HG03097 (cell line): ENCODE results near the gene SUN5.

Experiments used
- ATAC-seq: cut with Tn5 transposase; IDR thresholded peaks from one replicate; pipeline ENCODE4 v1.9.1; 2021; ENCODE audit not compliant: unreplicated experiment, low FRiP score

The SUN5 gene

GRCh38 chr20:33026779-33027759 is 22.8 kb upstream of the SUN5 start:
- no peak for ATAC-seq

- no peak for ATAC-seq
Observed at GRCh38 chr20:33026072-33026778, 22.0 kb upstream of the SUN5 start.

- no peak for ATAC-seq
Observed at GRCh38 chr20:33025318-33025876, 21.2 kb upstream of the SUN5 start.

- no peak for ATAC-seq
Observed at GRCh38 chr20:33024609-33025317, 20.5 kb upstream of the SUN5 start.

- no peak for ATAC-seq
Observed at GRCh38 chr20:33024243-33024560, 20.0 kb upstream of the SUN5 start.

- ATAC-seq: no peak
Observed at GRCh38 chr20:33023439-33024242, 19.4 kb upstream of the SUN5 start.

DNA sequence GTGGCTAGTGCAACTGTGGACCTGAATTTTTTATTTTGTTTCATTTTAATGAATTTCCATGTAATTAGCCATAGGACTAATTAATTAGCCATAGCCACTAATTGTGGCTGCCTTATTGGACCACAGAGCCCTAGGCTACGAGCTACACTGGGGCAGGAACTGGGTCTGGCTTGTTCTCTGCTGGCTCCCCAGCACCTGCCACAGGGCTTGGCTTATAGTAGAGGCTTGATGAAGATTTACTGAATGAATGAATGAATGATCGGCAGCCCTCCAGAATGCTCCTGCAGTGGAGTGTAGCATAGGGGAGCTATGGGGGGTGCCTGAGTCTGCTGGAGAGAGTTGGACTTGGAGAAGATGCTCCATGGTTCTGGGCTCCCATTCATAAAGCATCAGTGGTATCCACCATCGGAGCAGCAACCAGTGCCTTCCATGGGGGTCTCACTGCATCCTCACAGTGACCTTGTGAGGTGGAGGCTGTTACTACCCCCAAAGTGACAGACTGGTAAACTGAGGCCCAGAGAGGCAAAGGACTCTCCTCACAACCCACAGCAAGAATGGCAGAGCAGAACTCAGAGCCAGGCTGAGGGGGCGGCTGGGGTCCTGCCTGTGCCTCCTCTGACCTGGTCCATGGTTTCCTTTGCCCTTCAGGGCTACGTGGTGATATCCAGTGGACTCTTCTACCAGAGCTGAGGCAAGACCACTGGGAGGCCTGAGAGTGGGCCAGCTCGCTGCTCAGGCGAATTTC is 18.6 kb upstream of the SUN5 start:
- ATAC-seq: no peak

DNA sequence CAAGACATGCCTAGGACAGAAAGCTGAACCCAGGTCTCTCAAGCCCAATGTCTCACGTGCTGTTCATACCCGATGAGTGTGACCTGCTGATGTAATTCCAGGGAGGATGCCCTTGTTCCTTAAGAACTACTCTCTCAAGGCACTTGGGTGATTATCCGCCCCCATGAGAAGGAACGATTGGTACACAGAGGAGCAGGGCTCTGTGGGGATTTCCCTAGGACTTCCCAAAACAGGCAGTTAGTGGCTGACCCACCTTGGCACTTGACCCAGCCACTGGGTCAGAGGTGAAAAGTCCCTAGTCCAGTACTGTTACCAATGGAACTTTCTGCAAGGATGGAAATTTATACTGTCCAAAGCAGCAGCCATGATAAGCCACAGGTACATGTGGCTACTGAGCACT is 18.1 kb upstream of the SUN5 start:
- no peak for ATAC-seq

GRCh38 chr20:33021879-33022278 is 17.6 kb upstream of the SUN5 start:
- no peak for ATAC-seq

DNA sequence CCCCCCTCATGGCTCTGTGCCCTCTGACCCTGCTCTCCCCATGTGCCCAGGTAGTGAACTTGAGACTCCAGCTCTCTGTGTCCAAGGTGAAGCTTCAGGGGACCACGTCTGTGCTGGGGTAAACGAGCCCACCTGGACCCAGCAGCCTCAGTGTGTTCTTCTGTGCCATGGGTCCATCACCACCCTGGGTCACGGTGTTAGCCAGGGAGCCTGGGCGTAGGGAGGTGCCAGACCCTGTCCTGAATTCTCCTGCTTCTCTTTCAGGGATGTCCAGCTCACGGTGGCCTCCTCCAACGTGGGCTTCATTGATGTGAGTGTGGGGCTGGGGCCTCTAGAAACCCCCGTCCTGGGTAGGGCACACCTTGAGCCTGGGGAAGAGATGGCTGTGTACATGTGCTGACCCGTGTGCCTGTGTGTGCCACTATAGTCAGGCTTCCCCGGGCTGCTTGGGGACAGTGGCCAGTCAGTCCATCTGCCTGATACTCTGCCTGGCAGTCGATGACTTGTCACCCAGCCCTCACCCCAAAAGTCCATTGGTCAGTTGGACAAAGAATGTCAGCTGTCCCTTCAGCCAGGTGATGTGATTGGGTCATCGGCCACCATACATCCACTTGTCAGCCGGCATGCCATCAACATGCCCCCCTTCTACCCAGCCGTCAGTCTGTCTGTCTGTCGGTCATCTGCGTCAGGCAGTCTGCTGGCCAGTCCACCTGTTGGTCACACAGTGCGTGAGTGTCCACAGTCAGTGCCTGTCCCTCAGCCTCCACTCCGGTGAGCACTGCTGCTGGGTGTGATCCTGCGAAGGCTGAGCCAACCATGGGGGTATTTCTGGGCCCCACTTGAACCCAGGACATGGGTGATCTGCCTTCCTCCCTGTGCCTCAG is 16.3 kb upstream of the SUN5 start:
- ATAC-seq: no peak

GRCh38 chr20:33019465-33020277 is 15.4 kb upstream of the SUN5 start:
- ATAC-seq: no peak

GRCh38 chr20:33018169-33018931 is 14.1 kb upstream of the SUN5 start:
- no peak for ATAC-seq

DNA sequence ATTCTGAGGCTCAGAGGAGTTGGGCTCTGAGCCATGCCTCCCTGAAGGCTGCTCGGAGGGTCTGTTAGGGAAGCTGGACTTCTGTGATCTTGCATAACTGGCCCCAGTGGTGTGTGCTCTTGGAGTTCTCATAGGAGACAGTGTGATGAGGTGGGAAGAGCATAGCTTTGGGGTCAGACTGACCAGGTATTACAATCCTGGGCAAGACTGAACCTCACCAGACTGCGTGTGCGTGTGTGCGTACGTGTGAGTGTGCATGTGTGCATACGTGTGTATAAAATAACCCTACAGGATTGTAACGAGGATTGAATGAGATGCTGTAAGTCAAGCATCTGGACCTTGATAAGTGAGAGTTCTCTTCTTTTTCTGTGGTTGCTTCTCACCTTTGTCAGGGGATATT is 13.3 kb upstream of the SUN5 start:
- no peak for ATAC-seq

DNA sequence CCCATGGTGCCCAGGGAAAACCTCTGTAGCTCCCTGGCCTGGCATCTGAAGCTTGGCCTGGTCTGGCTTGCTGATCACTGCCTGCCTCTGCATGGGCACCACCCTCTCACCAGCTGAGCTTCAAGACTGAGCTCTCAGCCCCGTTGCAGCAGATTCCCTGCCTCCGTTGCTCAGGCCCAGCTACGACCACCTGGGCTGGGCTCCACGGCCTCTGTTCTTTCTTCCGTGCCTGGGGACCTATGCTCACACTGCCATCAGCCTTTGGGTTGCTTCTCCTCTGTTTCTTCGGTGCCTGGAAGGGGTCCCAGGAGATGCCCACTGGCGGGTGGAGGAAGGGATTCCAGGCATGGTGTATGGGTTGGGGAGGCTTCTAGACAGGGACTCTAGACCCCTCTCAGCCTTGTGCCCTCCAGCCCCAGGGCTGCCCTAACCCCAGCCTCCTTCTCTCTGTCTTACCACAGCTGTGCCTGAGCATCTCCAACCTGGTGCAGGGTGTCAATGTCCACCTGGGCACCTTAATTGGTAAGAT is 12.4 kb upstream of the SUN5 start:
- no peak for ATAC-seq

DNA sequence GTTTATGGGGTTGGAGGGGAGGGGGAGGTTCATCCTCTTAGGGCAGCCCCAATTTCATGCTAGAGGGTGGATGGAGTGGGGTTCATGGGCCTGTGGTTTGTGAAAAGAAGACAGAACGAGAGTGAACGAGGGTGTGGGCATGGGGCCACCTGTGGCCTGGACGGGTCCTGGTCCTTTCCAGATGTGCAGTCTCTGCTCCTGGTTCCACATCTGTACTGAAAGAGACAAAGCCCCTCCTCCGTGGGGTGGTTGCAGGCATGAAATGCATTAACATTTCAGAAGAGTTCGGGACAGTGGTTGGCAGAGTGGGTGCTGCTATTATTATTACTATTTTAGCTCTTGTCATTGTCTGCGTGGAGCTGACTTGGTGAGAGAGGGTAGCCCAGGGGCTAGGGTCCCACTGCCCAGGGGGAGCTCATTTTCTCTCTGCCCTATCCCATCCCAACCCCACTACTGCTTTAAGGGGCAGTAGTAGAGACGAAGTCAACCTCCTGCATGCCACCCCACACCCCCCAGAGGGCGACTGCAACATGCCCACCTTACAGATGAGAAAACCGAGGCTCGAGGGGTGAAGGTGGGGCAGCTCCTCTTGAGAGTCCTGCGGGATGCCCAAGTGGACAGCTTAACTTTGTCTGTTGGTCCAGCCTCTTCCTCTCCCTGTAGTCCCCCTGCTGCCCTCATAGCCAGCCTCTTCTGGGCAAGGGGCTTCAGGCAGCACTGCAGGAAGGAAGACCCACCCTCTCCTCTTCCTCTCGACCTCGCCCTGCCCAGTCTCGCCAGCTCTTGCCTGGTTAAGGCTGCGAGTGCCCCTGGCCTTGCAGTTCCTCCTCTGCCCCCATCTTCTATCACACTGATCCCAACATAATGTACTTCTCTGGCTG is 11.7 kb upstream of the SUN5 start:
- no peak for ATAC-seq

DNA sequence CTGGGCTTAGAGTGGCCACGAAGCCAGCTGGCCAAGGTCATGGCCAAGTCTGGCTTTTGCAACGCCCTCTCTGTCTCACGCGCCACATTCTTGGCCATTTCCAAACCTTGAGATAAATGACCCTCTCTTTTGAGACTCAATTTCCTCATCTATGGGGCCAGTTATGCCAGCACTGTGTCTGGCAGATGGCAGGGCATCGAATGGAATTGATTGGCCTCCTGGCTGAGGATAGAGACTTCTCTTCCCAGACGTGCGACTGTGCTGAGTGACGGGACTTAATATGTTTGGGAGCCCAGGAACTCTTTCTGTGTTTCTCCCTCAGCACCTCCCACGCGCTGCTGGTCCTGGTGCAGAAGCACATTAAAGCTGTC is 10.9 kb upstream of the SUN5 start:
- no peak for ATAC-seq
